HepG2 (cell line): ENCODE results near the gene MTG1. TPM values are rescaled to one million over a fixed set of nuclear protein-coding genes. Genes with fewer than 3 reads are reported as not detected.

Experiments used
- CHD4 ChIP-seq: fragments of 200-600 bp; sonication (generic); IDR thresholded peaks from 2 replicates; pipeline ENCODE4 v1.7.0; 2017; ENCODE audit warnings: mild to moderate bottlenecking, low read length, borderline replicate concordance
- ELF3 ChIP-seq: IDR thresholded peaks from 2 replicates; pipeline ENCODE4 v1.6.1; 2016; ENCODE audit warnings: missing genetic modification reagents, missing compliant biosample characterization
- FOSL1 ChIP-seq: sonication (generic); formaldehyde crosslinking; IDR thresholded peaks from 2 replicates; pipeline ENCODE4 v1.9.0; 2021; ENCODE audit warnings: missing genetic modification reagents, borderline replicate concordance
- ISX ChIP-seq: sonication (generic); formaldehyde crosslinking; conservative IDR thresholded peaks from 2 replicates; pipeline ENCODE4 v1.5.0; 2020; ENCODE audit warnings: missing genetic modification reagents
- MATR3 ChIP-seq: sonication (generic); formaldehyde crosslinking; IDR thresholded peaks from 2 replicates; pipeline ENCODE4 v1.4.0; 2020; ENCODE audit warnings: missing genetic modification reagents
- MIER3 ChIP-seq: IDR thresholded peaks from 2 replicates; pipeline ENCODE4 v1.6.1; 2016; ENCODE audit warnings: missing compliant biosample characterization, borderline replicate concordance
- MTERF4 ChIP-seq: sonication (generic); formaldehyde crosslinking; IDR thresholded peaks from 2 replicates; pipeline ENCODE4 v1.8.0; 2023; ENCODE audit warnings: mild to moderate bottlenecking, missing genetic modification reagents
- NFE2L2 ChIP-seq: fragments of 150-350 bp; IDR thresholded peaks from 2 replicates; pipeline ENCODE4 v1.6.1; 2014; ENCODE audit warnings: low read length
- NFKB2 ChIP-seq: sonication (generic); formaldehyde crosslinking; IDR thresholded peaks from 2 replicates; pipeline ENCODE4 v1.4.0; 2020; ENCODE audit warnings: missing genetic modification reagents, borderline replicate concordance
- PHF21A ChIP-seq: sonication (generic); formaldehyde crosslinking; IDR thresholded peaks from 2 replicates; pipeline ENCODE4 v1.5.0; 2020; ENCODE audit warnings: mild to moderate bottlenecking, missing genetic modification reagents
- RAD21 ChIP-seq: fragments of 450-650 bp; formaldehyde crosslinking; IDR thresholded peaks from 2 replicates; pipeline ENCODE4 v1.5.0; 2020; ENCODE audit warnings: mild to moderate bottlenecking
- RFX5 ChIP-seq: IDR thresholded peaks from 2 replicates; pipeline ENCODE4 v1.6.1; 2011; ENCODE audit warnings: low read depth, low read length, improper control_type of control experiment
- SYNCRIP ChIP-seq: fragments of 200-400 bp; formaldehyde crosslinking; IDR thresholded peaks from 2 replicates; pipeline ENCODE4 v1.6.1; 2018; ENCODE audit warnings: mild to moderate bottlenecking, low read depth, low read length; ENCODE audit not compliant: insufficient read depth
- TAF1 ChIP-seq: sonication (generic); formaldehyde crosslinking; IDR thresholded peaks from 2 replicates; pipeline ENCODE4 v1.4.0; 2020; ENCODE audit warnings: missing genetic modification reagents
- TCF7 ChIP-seq: sonication (generic); IDR thresholded peaks from 2 replicates; pipeline ENCODE4 v1.6.1; 2016; ENCODE audit warnings: antibody characterized with exemption, low read depth
- THAP11 ChIP-seq: IDR thresholded peaks from 2 replicates; pipeline ENCODE4 v1.6.1; 2016; ENCODE audit warnings: missing biosample characterization, missing genetic modification reagents
- U2AF1 ChIP-seq: fragments of 200-400 bp; formaldehyde crosslinking; optimal IDR thresholded peaks from 2 replicates; pipeline ENCODE3; 2017; ENCODE audit warnings: mild to moderate bottlenecking, low read depth, low read length
- YY1 ChIP-seq: IDR thresholded peaks from 2 replicates; pipeline ENCODE4 v1.6.1; 2011; ENCODE audit warnings: low read length, low read depth, moderate library complexity, mild to moderate bottlenecking; ENCODE audit not compliant: insufficient read depth, insufficient replicate concordance
- ZFYVE20 ChIP-seq: sonication (generic); formaldehyde crosslinking; IDR thresholded peaks from 2 replicates; pipeline ENCODE4 v1.8.0; 2023; ENCODE audit warnings: low read depth, mild to moderate bottlenecking, moderate library complexity, missing genetic modification reagents, borderline replicate concordance
- ZGPAT ChIP-seq: IDR thresholded peaks from 2 replicates; pipeline ENCODE4 v1.6.1; 2016; ENCODE audit warnings: mild to moderate bottlenecking
- ZNF276 ChIP-seq: sonication (generic); formaldehyde crosslinking; IDR thresholded peaks from 2 replicates; pipeline ENCODE4 v1.4.0; 2020; ENCODE audit warnings: mild to moderate bottlenecking, low read depth, missing genetic modification reagents
- ZNF331 ChIP-seq: sonication (generic); formaldehyde crosslinking; IDR thresholded peaks from 2 replicates; pipeline ENCODE4 v1.4.0; 2020; ENCODE audit warnings: missing genetic modification reagents
- ZNF510 ChIP-seq: sonication (generic); formaldehyde crosslinking; IDR thresholded peaks from 2 replicates; pipeline ENCODE4 v1.4.0; 2020; ENCODE audit warnings: low read depth, mild to moderate bottlenecking, missing genetic modification reagents
- ZNF615 ChIP-seq: sonication (generic); formaldehyde crosslinking; IDR thresholded peaks from 2 replicates; pipeline ENCODE4 v1.5.0; 2020; ENCODE audit warnings: mild to moderate bottlenecking, missing genetic modification reagents, borderline replicate concordance
- ZSCAN20 ChIP-seq: sonication (generic); formaldehyde crosslinking; IDR thresholded peaks from 2 replicates; pipeline ENCODE4 v1.4.0; 2020; ENCODE audit warnings: missing genetic modification reagents, mild to moderate bottlenecking, borderline replicate concordance
- polyA plus RNA-seq, 8 experiments: library from polyadenylated mRNA; depleted of rRNA in 3 of 8; stranded (reverse) in 7 of 8; unstranded in 1 of 8; fragments of >200 nt; fragmentation: Illumina TruSeq in 4 of 8; extraction: Trizol in 4 of 8; gene quantifications; 2 replicates each; pipeline versions ENCODE4 v1.2.1 to v1.2.3, GENCODE V29; 2011 to 2016; ENCODE audit warnings: low read depth in 4 of 8, missing spikeins in 1 of 8, mixed read lengths in 1 of 8; ENCODE audit not compliant: insufficient read depth in 1 of 8
- total RNA-seq, 5 experiments: library from RNA; depleted of rRNA; stranded (reverse); fragments of >200 nt; fragmentation: Illumina TruSeq; extraction: Trizol; gene quantifications; 2 replicates each; pipeline ENCODE4 v1.2.3, GENCODE V29; 2016; ENCODE audit warnings: low read depth in 1 of 5

The MTG1 gene
- total and polyA plus RNA-seq, 2 of the 13 experiments (the other 11 are each of a cell fraction or from before 2014, with no cell fraction given), result 42.0 to 103 TPM

GRCh38 chr10:133357285-133358161 lies 36.4 kb upstream of the MTG1 start, which contains the start of gene FUOM (continued):
- TF ChIP-seq TAF1 (CRISPR knock-in tag) (peak; percentile 76), MTERF4 (CRISPR knock-in tag) (peak; percentile 93; the same call in 1 of the 2 replicates), U2AF1 (no peak), SYNCRIP (no peak), ZNF510 (0 out of 2 replicates have a peak, but pooled peaks have one; percentile 15), ISX (CRISPR knock-in tag) (0 out of 2 replicates have a peak, but pooled peaks have one; percentile 2), ZNF331 (CRISPR knock-in tag) (no peak; the same call in 1 of the 2 replicates), ELF3 (CRISPR knock-in tag) (0 out of 2 replicates have a peak, but pooled peaks have one; percentile 15), ZNF276 (CRISPR knock-in tag) (no peak), ZGPAT (CRISPR knock-in tag) (peak; percentile 62; the same call in 1 of the 2 replicates), RAD21 (CRISPR knock-in tag) (peak; percentile 9), CHD4 (no peak), ZFYVE20 (CRISPR knock-in tag) (no peak; the same call in 1 of the 2 replicates), TCF7 (no peak), PHF21A (peak; percentile 64; the same call in 1 of the 2 replicates), FOSL1 (CRISPR knock-in tag) (0 out of 2 replicates have a peak, but pooled peaks have one; percentile 7), NFKB2 (CRISPR knock-in tag) (peak; percentile 62; the same call in 1 of the 2 replicates), MIER3 (peak; percentile 23; the same call in 1 of the 2 replicates), YY1 (peak; percentile 64), NFE2L2 (no peak), THAP11 (CRISPR knock-in tag) (peak; percentile 46), MATR3 (CRISPR knock-in tag) (no peak), ZSCAN20 (0 out of 2 replicates have a peak, but pooled peaks have one; percentile 66), ZNF615 (CRISPR knock-in tag) (no peak), RFX5 (no peak)
